Measurements from ENCODE around the gene RPL36A. TPM values are rescaled to one million over a fixed set of nuclear protein-coding genes. Genes with fewer than 3 reads are reported as not detected.

The RPL36A gene
- total RNA-seq, 1 donor from 2014 or later: 140 TPM

DNA sequence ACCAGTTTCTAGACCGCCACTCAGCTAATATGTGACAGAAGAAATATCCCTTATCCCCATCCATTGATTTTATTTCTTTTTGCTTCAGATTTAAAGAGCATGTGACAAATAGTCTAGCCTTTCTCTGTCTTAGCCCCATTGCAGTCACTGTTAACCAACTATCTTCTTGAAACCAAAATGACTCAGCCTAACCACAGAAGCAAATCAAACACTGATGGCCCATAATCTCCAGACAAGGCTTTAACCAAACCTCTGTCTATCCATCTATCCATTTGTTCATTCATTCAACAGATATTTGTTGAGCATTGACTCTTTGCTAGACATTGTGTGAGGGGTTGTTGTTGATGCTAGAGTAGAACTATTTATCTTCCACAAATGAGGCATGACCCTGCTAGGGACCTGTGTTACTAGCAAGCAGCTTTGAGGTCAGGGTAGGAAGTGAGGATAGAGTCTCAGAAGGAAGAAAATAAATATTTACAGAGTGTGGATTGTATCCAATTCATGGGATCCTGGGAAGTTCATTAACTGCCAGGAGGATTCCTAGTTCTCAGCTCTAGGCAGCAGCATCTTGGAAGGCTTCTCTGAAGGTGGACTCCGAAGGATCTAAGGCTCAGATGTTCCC, 39.8 kb downstream of the RPL36A start:
- DNase-seq (ENCODE audit: low spot score): no peak

DNA sequence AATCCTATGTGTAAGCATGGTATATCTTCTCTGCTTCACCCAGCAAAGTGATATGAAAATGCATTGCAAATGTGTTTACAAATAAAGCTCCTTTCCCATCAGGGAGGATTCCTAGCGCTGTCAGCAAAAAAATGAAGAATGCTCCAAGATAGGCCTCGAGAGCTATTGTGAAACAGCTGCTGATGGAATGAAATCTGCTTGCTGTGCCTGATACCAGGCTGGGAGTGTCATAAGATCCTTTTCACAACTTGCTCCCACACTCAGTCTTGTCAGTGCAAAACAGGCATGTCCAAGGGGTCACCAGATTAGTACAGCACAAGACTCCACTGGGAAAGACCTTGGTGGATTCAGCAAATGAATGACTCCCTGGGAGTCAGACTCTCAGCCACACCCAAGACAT, 51.3 kb downstream of the RPL36A start:
- DNase-seq (ENCODE audit: low spot score): no peak

Other genes starting within 250 kb of the RPL36A start
- 0.22 TPM for gene DRP2, start 171.2 kb upstream of the RPL36A start, total RNA-seq
- gene TAF7L, start 99.7 kb upstream of the RPL36A start, total RNA-seq: 0.26 TPM
- gene TIMM8A, start 42.3 kb upstream of the RPL36A start, total RNA-seq: 14.7 TPM
- 11.5 TPM for gene BTK, start 4.8 kb upstream of the RPL36A start, total RNA-seq
- 46.9 TPM for gene GLA, start 16.9 kb downstream of the RPL36A start, total RNA-seq
- gene HNRNPH2, start 17.2 kb downstream of the RPL36A start, total RNA-seq: 62.1 TPM
- gene ARMCX4, start 94.4 kb downstream of the RPL36A start, total RNA-seq: 10.1 TPM
- gene ARMCX1, start 159.5 kb downstream of the RPL36A start, total RNA-seq: 32.3 TPM
- gene ARMCX6, start 227.0 kb downstream of the RPL36A start, total RNA-seq: 36.8 TPM
- gene ARMCX3, start 232.1 kb downstream of the RPL36A start, total RNA-seq: 65.0 TPM